NCI-H2171 (cell line): Measurements from ENCODE around the gene CLEC18A.
"Not testable (repeated sequence)": the region's sequence is repeated elsewhere in the genome, so short reads cannot be mapped to it uniquely, and the experiment has no call there.

Source experiments
- DNase-seq: peaks from one replicate; lab custom pipeline; 2025; lab: John Stamatoyannopoulos, UW

The CLEC18A gene

DNA sequence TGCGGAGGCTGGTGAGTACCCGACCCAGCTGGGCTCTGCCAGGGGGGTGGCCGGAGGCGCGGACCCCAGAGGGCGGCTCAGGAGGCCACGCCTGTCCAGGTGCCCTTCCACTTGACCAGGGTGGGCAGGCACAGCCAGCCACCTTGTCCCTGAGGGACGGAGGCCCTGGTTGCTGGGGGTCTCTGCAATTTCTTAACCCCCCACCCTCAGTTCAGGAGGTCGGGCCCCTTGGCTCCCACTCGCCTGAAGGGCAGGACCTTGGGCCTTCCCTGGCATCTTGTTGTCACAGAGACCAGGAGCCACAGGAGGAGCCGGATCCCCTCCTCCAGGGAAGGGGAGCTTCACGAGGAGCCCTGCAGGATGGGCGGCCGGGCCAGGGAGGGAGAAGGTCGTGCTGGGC lies 982 bp downstream of the CLEC18A start:
- not testable (repeated sequence) for DNase-seq

- DNase-seq = not testable (repeated sequence)
Measured at GRCh38 chr16:69952572-69953355, 1.6 kb downstream of the CLEC18A start.

DNA sequence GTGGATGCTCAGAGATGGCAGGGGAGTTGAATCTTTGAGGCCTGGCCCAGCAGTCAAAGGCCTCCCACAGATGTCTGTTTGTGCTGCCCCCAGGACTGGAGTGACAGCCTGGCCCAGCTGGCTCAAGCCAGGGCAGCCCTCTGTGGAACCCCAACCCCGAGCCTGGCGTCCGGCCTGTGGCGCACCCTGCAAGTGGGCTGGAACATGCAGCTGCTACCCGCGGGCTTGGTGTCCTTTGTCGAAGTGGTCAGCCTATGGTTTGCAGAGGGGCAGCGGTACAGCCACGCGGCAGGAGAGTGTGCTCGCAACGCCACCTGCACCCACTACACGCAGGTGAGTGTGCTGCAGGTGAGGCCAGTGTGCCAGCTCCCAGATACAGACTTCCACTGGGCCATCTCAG lies 3.1 kb downstream of the CLEC18A start:
- not testable (repeated sequence) for DNase-seq

- DNase-seq = not testable (repeated sequence)
Measured at GRCh38 chr16:69963312-69963711, 12.2 kb downstream of the CLEC18A start.

GRCh38 chr16:69964960-69965660 lies 14.0 kb downstream of the CLEC18A start:
- not testable (repeated sequence) for DNase-seq

DNA sequence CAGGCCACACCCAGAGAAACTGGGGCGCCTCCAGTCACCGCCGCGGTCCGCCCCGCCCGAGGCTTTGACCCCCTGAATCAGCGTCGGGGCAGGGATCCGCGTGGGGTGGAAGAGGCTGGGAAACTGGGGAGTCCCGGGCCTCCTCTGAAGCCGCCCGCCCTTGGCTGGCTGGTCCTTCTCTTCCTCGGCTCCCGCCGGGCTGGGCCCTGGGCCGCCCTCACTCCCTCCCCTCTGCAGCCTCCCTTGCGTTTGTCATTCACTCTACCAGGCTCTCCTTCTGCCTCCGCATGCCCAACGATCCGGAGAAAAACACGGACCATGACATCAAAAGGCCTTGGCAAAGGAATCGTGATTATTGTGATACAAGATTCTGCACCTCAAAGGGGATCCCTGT lies 14.5 kb downstream of the CLEC18A start:
- not testable (repeated sequence) for DNase-seq

- DNase-seq = not testable (repeated sequence)
Measured at GRCh38 chr16:69967688-69968087, 16.6 kb downstream of the CLEC18A start.

- not testable (repeated sequence) for DNase-seq
Measured at GRCh38 chr16:69968125-69968524, 17.0 kb downstream of the CLEC18A start.

DNA sequence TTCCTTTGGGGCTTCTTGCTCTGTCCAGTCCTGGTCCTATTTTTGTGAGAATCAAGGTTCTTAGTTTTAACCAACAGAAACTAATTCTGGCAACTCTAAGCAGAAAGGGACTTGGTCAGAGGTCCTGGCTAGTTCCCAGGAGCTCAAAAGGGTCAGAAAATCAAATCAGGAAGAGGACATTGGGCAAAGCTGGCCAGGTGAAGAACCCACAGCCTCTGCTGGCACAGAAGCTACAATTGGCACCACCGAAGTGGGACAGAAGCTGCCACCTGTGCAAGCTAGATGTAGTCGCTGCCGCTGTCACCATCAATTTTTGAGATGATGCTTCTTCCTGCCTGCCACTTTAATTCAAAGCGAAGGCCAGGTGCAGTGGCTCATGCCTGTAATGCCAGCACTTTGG lies 18.5 kb downstream of the CLEC18A start:
- DNase-seq = not testable (repeated sequence)

- not testable (repeated sequence) for DNase-seq
Measured at GRCh38 chr16:69972120-69972519, 21.0 kb downstream of the CLEC18A start.

GRCh38 chr16:69972935-69973334 lies 21.8 kb downstream of the CLEC18A start:
- DNase-seq = not testable (repeated sequence)

DNA sequence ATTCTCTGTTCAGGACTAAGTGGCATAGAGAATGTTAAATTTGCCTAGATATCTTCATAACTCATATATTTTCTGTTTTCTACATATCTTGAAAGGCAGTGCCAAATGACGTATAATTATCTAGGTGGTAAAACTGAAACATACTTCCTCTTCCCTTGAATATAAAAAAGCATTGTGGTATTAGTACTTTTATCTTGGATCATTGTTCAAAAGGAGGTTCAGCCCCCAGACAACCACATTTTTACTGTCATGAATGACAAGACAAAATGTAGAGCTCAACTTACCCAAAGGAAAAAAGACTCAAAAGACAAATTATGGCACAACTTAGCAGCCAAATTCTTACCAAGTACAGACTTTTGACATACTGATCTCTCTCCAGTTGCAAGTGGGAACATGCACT lies 34.1 kb downstream of the CLEC18A start:
- DNase-seq = not testable (repeated sequence)

- not testable (repeated sequence) for DNase-seq
Measured at GRCh38 chr16:69997956-69998355, 46.8 kb downstream of the CLEC18A start.

- DNase-seq = not testable (repeated sequence)
Measured at GRCh38 chr16:69999801-70000200, 48.7 kb downstream of the CLEC18A start.

- DNase-seq = not testable (repeated sequence)
Measured at GRCh38 chr16:70003511-70003910, 52.4 kb downstream of the CLEC18A start.

DNA sequence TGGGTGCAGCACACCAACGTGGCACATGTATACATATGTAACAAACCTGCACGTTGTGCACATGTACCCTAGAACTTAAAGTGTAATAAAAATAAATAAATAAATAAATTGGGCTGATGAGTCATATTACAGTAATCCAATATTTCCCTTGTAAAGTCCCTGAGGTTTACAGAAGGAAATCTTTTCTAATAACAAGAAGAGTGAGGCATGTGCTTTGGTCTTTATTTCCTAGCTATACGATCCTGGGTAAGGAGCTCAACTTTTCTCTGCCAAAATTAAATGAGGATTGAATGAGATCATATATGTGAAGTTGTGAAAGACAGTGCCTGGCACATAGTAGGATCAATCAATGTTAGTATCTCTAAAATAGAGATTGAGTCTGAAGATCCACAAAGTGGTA lies 57.5 kb downstream of the CLEC18A start:
- DNase-seq = not testable (repeated sequence)

- not testable (repeated sequence) for DNase-seq
Measured at GRCh38 chr16:70010615-70011014, 59.5 kb downstream of the CLEC18A start.

DNA sequence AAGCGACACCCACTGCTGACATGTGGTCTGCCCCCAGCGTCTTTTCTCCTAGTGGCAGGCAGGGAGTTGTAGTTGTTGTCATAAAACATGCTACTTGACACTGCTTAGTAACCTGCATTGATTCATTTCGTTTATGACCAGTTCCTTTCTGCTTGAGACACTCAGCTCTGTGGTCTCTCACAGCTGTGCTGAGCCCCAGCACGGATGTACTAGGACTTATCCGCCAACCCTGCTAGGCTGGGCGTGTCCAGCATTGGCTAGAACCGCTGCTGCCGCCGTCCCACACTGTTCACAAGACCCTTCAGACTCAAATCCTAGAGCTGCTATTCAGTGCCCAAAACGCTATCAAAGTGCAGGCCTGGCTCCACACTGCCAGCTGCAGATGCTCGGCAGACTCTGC lies 60.0 kb downstream of the CLEC18A start:
- not testable (repeated sequence) for DNase-seq

DNA sequence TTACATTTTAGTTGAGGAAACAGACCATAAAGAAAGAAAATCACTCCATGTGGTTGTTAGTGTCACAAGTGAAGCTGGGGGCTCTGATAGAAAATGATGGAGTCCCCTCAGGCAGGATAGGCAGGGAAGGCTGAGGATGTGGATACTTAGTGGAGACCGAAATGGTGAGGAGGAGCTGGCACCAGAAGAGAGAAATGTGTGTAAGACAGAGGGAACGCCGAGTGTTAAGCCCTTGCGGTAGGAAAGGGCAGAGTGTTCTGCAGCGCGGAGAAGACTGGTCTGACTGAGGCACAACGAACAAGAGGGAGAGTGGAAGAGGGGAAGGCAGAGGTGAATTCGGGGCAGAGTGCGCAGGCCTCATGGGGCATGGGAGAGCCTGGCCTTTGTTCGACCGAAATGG lies 61.2 kb downstream of the CLEC18A start:
- DNase-seq = not testable (repeated sequence)

DNA sequence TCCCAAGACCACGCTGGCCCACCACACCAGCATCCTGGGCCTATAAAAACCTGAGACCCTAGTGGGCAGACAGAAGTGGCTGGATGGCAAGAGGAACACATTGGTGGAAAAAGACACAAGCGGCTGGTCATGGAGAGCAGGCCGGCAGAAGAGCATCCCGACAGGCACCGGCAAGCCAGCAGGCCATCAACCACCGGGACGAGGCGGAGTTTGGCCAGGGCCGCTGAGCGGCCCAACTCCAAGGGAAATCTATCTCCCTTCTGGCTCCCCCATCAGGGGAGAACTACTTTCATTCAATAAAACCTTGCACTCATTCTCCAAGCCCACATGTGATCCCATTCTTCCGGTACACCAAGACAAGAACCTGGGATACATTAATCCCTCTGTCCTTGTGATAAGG lies 61.8 kb downstream of the CLEC18A start:
- not testable (repeated sequence) for DNase-seq
